Posterior vena cava (tissue), 2 donors: ENCODE measurements around the gene TMIGD2. TPM values are rescaled to one million over a fixed set of nuclear protein-coding genes. Genes with fewer than 3 reads are reported as not detected.

Experiments used
- DNase-seq: peaks from one replicate; pipeline ENCODE4 v3.0.0-alpha.2; 2020; ENCODE audit warnings: low spot score
- intact Hi-C, 2 donors: fragments of 100-400 bp; cut with DNase I; formaldehyde crosslinking; loops; one replicate each; pipeline versions ENCODE4 v1.14.1 to v1.14.2; 2022 to 2023
- total RNA-seq, 2 donors: library from RNA; stranded (reverse); fragmentation: NEBNext Ultra II Directional; extraction: Animal tissue kit (Norgen Biotek cat#: 25700); gene quantifications; one replicate each; pipeline ENCODE4 v1.2.1, GENCODE V29; 2021
- donor health status: DM: yes; HTN: yes; CAD: no.
- donor health status: DM: yes; HTN: yes; CAD: no.

The TMIGD2 gene
- total RNA-seq, 2 donors from 2014 or later = 0.38 TPM; not detected in 1

DNA sequence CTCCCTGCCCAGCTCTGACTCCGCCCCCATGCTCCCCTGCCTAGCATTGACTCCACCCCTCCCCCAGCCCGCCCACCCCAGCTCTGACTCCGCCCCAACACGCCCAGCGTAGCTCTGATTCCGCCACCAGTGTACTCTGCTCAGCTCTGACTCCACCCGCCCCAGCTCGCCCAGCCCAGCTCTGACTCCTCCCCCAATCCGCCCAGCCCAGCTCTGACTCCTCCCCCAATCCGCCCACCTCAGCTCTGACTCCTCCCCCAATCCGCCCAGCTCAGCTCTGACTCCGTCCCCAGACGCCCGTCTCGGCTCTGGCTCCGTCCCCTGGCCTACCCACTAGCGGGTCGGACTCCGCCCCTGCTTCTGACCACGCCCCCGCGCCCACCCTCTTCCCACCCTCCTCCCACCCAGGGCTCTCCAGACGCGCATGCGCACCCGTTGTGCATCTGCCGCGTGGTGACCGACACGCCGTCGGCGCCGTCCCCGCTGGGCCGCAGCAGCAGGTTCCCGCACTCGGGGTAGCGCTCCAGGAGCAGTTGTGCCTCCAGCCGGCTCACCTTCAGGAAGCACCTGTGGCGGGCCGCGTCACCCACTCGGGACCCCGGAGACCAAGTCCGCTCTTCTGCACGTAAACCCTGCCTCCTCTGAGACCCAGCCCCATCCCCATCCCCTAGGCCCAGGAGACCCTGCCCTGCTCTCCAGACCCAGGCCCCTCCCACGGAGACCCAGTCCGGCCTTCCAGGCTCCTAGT is 26.2 kb upstream of the TMIGD2 start:
- peak; percentile 100 for DNase-seq
- intact Hi-C loops = no loop called here

DNA sequence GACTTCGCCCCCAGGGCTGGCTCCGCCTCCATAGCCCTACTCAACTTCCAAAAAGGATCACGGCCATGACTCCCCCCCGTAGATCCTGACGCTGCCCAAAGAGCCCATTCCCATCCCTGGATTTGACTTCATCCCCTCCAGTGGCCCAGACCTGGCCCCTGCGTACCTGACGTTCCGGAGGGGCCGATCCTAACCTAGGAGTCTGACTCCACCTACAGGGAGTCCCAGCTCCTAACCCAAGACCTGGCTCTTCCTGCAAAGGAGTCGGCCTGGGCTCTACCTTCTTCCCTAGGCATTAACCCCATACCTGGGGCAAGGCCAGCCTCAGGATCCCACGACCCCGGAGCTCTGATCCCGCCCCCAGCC is 25.7 kb upstream of the TMIGD2 start:
- intact Hi-C loops = no loop called here
- no peak for DNase-seq

DNA sequence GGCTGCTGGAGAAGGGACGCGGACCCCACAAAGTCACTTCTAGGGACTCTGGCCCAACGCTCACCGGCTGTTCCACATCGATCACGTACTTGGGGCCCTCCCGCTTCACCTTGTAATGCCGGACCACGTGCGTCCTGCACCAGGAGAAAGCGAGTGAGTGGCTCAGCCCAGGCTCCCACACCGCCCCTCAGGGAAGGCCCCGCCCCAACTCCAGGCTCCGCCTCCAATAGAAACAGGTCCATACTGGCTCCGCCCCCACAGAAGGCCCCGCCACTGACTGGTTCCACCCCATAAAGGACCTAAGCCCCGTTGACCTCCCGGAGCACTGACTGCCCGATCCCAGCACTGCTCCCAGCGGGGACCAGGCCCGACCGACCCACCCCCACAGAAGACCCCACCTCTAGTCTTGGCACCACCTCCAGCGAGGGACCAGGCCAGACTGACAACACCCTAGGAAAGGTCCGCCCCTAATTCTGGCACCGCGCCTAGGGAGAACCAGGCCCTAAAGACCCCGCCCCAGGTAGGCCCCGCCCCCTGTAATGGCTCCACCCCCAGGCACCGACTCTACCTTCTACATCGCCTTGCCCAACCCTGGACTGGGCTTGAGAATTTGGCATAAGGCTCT is 25.2 kb upstream of the TMIGD2 start:
- DNase-seq = peak; percentile 94
- intact Hi-C loops = no loop called here

DNA sequence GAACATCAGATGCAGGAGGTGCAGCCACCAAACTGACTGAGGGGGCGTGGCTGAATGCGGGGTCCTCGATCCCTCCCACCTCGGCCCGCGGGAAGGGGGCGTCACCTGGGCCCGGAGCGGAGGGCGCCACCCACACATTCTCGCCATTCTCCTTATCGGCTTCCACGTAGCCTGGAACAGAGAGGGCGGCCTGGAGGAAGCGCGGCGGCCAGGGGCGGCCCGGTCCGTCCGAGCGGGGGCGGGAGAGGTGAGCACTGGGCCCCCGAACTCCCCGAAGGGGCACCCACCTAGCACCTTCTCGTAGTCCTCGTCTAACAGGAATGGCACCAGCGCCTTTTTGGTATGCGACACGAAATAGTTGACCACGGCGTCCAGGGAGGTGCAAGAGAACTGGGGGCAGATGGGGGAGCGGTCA is 24.7 kb upstream of the TMIGD2 start:
- intact Hi-C loops = no loop called here
- DNase-seq = no peak

DNA sequence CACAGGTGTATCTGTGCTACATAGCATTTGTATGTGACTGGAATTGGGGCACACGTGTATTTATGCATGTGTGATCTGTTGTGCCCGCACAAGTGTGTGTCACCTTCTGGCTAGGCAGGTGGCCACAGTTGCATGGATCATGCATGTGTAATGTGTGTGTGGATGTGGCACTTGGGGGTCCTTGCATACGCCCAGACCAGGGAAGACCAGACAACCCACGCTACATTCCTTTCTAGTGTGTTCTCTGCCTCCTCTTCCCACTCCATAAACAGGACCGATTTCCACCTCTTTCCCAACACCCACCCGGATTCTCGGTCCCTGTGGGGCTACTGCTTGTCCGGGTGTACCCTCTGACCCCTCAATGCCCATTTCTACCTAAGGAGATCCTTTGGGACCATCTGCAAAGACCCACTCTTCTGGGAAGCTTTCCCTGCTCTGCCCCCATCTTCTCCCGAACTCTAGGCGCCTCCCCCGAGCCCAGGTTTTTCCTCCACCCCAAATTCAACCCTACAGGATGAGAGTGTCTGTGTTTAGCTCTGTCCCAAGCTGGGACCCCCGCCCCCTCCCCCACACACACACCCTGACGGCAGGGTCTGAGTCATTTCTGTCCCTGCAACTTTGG is 24.1 kb upstream of the TMIGD2 start:
- no peak for DNase-seq
- intact Hi-C loops = no loop called here

DNA sequence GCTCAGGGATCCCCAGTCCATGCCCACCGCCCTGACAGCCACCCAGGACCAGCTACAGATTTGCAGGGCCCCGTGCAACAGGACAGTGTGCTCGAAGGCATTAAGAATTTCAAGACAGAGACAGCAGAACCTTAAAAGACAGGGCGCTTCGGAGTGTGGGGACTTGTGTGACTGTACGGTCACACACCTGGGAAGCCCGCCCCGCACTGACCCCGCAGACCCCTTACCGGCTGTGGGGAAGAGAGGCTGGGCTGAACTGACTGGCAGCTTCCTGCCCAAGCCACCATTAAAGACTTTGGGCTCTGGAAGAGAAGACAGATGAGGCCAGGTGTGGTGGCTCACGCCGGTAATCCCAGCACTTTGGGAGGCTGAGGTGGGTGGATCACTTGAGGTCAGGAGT is 22.0 kb upstream of the TMIGD2 start:
- no peak for DNase-seq
- intact Hi-C loops = no loop called here

DNA sequence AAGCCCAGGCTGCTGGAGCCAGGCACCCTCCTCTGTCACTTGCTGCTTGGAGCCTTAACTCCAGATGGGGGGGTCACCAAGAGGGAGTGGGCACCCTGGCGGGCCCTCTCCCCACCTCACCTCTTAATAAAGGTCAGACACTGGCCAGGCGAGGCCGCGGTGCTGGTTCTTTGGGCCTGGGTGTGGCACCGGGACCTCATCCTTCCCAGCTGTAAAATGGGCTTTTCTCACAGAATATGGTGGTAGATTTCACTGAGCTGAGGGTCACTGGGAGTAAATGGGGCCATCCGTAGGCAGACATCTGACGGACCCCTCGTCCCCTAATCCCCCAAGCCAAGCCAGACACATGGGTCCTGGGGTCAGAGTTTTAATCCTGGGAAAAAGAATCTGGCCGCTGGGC is 21.5 kb upstream of the TMIGD2 start:
- no peak for DNase-seq
- intact Hi-C loops = no loop called here

DNA sequence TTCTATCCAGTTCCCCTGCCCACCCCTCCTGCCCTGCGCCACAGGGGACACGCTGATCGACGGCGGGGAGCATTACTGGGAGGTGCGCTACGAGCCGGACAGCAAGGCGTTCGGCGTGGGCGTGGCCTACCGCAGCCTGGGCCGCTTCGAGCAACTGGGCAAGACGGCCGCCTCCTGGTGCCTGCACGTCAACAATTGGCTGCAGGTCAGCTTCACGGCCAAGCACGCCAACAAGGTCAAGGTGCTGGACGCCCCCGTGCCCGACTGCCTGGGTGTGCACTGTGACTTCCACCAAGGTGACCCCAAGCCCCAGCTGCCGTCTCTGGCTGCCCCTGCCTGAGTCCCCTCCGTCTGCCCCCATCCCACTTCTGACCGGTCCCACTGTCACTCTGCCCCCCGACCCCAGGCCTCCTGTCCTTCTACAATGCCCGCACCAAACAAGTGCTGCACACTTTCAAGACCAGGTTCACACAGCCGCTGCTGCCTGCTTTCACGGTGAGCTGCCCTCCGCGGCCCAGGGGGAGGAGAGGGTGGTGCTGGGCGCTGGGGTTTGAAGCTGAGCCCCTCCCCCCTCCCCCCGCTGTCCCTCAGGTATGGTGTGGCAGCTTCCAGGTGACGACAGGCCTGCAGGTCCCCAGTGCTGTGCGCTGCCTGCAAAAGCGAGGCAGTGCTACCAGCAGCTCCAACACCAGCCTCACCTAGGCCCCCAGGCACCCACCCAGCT is 20.9 kb upstream of the TMIGD2 start:
- intact Hi-C loops = no loop called here
- no peak for DNase-seq

DNA sequence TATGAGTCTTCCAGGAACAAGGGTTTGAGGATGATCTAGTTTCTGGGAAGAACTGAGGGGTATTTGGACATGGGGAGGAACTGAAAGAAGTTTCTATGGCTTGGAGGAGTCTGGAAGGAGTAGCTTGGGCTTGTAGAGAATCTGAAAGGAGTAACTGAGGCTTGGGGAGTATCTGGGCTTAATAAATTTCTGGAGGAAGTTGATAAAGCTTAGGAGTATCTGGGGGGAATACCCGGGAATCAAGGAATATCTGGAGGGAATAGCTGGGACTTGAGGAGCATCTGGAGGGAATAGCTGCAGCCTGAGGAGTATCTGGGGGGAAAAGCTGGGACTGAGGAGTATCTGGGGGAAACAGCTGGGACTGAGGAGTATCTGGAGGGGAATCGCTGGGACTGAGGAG is 18.2 kb upstream of the TMIGD2 start:
- DNase-seq = no peak
- intact Hi-C loops = no loop called here

DNA sequence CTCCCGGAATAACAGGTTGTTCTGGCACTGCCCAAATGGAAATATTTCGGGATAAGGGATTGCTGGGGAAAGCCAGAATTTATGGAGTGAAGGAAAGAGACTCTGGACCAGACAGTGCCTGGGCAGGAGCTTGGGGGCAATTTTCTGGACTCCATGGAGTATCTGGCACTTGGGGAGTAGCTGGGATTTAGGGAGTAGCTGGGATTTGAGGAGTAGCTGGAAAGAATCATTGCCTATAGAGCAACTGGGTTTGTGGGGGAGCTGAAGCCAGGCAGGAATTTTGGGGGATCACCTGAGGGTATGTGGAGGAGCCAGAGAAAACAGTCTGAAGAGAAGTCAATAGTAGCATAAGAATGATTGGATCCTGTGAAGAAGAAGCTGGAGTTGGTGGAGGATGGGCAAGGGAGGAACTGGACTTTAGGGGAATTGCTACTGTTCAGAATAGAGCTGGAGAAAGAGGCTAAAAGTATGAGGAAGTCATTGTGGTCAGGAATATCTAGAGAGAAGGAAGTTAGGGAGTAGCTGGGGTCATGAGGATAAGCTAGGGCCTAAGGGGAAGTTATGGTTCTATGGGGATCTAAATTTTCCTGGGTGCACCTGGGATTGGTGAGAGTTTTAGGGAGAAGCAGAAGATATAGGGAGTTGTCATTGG is 17.0 kb upstream of the TMIGD2 start:
- intact Hi-C loops = no loop called here
- DNase-seq = no peak

DNA sequence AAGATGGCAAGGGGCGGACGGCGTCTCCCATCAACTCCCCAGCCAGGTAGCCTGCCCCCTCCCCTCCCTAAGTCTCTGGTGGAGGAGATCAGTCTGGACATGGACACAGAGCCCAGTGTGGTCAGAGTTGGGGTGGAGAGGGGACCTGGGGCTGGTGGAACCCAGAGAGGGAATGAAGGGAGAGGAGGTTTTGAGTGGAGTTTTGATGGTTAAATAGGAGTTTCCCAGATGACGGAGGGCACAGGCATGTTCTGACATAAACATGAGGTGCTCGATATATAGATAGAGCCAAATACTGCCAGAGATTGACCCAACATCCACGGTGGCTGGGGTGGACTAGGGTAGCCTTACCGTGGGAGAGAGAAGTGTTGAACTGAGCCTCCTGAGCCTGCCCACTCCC is 16.3 kb upstream of the TMIGD2 start:
- intact Hi-C loops = no loop called here
- no peak for DNase-seq

DNA sequence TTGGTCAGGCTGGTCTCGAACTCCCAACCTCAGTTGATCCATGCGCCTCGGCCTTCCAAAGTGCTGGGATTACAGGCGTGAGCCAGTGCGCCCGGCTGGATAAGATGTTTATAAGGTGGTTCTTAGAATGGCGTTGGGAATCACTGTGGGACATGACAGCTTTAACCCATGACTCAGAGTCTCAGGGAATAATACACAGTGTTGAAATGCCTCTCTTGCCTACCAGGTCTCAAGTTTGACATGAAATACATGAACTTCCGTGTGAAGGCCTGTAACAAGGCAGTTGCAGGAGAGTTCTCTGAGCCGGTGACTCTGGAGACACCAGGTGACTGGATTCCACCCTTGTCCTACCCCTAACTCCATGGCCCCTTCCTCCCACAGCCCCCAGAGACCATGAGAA is 14.8 kb upstream of the TMIGD2 start:
- intact Hi-C loops = no loop called here
- DNase-seq = no peak

DNA sequence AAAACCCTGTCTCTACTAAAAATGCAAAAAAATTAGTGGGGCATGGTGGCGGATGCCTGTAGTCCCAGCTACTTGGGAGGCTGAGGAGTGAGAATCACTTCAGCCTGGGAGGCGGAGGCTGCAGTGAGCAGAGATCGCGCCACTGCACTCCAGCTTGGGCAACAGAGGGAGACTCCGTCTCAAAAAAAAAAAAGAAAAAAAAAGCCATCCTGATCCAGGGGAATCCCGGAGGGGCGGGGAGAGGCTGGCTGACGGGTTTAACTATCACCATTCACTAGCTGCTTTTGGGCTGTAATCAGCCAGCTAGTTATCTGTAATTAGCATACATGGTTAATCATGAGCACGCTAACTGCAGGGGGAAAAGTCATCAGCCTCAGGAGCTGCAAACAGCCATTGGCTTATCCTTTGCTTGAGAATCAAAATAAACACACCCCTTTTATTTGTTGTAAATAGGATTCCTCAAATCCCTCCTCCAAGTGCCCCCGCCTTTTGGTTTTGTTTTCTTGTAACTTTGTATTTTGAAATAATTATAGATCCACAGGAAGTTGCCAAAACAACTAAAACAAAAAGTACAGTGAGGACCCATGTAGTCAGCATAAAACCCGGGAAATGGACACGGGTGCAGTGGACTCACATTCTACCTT is 11.8 kb upstream of the TMIGD2 start:
- no peak for DNase-seq
- intact Hi-C loops = no loop called here

DNA sequence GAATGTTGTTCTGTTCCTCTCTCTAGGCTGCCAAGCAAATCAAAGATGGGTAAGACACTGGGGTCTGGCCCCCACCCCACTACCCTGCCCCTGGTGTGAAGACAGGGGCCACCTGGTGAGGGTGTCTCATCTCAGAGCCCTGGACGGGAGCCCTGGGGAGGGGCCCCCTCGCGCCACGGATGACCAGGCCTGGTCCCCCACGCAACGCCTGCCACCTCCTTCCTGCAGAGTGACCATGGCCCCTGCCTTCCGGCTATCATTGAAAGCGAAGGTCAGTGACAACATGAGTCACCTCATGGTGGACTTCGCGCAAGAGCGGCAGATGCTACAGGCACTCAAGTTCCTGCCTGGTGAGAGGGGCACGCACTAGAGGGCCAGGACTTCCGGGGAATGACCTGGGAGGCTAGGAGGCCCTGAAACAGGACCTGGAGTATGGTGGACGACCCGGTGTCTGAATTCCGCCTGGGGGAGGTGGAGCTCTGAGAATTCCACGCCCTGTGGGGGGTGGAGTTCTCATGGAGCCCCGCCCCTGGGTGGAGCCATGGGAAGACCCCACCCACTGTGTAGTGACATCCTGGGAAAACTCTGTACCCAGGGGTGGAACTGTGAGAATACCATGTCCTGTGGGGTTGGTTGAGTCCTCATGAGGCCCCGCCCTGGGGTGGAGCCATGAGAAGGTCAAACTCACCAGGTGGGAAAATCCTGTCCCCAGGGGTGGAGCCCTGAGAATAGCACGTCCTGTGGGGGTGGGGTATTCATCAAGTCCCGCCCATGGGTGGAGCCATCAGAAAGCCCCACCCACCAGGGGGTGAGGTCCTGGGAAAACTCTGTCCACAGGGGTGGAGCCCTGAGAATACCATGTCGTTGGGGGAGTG is 8.3 kb upstream of the TMIGD2 start:
- DNase-seq = no peak
- intact Hi-C loops = no loop called here

DNA sequence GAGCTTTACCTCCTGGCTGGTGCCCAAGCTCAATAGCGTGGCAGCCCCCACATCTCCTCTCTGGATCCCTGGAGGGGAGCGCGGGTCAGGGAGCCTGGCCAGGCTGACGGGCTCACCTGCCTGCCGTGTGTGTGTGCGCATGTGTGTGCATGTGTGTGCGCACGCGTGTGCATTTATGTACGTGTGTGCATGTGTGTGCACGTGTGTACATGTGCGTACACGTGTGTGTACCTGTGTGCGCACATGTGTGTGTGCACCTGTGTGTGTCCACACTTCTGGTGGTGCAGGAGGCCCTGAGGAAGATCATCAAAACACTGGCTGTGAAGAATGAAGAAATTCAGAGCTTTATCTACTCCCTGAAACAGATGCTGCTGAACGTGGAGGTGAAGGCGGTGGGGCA is 3.5 kb upstream of the TMIGD2 start:
- DNase-seq = no peak
- intact Hi-C loops = no loop called here

DNA sequence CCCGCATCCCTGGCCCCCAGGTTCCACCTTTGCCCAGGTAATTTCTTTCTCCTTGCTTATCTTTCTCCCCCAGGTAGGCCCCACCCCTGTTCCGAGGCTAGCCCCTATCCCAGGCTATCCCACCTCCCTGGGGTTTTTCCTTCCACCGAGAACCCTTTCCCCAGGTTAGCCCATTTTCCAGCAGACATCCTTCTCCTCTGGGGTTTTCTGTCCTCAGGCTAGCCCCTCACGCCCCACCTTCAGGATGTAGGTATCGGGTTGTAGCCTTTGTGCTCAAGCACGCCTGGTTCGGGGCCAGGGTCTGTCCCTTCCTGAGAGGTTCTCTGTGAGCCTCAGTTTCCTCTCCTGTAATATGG is 3.0 kb upstream of the TMIGD2 start:
- intact Hi-C loops = no loop called here
- DNase-seq = no peak

DNA sequence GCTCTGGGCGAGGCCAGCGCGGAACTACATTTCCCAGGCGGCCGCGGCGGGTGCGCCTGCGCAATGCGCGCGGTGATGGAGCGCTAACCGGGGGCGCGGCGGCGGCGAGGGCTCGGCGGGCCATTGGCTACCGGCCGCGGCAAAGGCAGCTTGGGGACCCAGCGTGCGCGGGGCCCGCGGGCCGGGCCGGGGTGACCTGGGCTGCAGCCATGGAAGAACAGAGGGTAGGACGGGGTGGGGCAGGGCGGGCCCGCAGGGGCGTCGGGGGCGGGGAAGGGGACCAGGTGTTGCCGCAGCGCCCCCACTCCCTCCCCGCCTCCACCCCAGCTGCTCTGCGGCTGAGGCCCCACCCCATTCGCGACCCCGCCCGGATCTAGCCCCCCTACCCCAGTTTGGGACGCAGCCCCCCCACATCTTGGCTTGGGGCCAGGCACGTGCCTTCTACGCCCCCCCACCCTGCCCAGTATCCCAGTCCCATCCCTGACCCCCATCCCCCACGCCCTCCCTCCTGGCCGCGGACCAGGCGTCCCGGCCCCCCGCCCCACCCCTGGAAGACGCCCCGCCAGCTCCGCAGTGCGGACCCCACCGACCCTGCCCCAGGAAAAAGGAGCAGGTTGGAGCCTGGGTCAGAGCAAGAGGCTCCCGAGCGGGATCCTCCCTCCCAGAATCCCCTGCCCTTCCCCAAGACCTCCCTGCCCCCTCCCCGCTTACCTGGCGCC is 2.5 kb upstream of the TMIGD2 start, which contains the start of gene FSD1:
FSD1 (plus strand) TSS at position 61 of the 719 bp plus-strand sequence; CDS start at position 210, 149 bp downstream.
- intact Hi-C loops = no loop called here
- DNase-seq = no peak
